NCI-H128 (cell line): ENCODE data around the gene YIPF4.
A peak's percentile ranks its signal among the peaks of the same experiment; 100 is the strongest.
"Not testable (repeated sequence)": the region's sequence is repeated elsewhere in the genome, so short reads cannot be mapped to it uniquely, and the experiment has no call there.

Experiments used
- DNase-seq: peaks from one replicate; lab custom pipeline; 2025; ENCODE audit not compliant: unreplicated experiment; lab: John Stamatoyannopoulos, UW

The YIPF4 gene

DNA sequence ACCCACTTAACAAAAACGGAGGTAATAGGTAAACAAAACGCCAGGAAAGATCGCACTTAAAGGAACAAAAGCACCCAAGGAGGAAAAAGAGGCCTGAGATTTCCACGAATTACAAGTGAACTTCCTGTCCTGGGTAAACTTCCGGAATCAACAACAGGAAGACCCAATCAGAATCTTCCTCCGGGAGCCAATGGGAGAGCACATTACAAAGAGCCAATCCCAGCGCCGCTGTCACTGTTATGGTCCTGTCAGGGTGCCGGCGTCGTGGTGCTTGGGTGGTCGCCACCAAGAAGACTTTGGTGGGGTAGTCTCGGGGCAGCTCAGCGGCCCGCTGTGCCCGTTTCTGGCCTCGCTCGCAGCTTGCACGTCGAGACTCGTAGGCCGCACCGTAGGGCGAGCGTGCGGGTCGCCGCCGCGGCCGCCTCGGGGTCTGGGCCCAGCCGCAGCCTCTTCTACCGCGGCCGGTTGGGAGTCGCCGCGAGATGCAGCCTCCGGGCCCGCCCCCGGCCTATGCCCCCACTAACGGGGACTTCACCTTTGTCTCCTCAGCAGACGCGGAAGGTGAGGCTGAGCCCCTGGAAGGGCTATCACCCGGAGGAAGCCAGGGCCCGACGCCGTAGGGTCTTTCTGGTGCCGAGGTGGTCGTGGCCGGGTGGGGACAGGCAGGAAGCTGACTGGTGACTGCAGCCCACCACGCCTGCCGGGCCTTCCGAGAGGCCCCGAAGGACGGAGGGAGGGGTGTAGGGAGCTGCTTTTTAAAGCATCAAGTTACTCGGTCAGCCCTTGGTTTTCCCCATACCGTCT is at the start of gene YIPF4:
Gene YIPF4, plus strand, starts transcription at position 231 of the 804 bp plus-strand sequence. Its CDS starts 252 bp downstream, at position 483.
- peak; percentile 79 for DNase-seq

DNA sequence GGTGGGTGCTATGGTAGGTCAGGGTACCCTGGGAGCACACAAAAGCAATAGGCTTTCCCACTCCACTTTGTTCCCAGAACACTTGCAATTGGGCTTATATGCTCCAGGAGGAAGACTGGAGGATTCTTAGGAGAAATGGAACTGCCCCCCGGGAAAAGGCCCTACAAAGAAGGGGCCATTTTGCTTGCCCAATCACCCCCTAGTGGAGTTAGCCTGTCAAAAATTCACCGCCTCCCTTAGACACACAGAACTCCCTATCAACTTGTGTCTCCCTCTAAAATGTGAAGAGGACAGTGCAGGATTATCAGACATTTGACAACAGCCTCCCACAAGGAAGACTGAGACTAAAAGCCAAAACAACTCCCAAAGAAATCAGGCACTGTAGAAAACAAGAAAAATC is 49.5 kb upstream of the YIPF4 start:
- DNase-seq = no peak

DNA sequence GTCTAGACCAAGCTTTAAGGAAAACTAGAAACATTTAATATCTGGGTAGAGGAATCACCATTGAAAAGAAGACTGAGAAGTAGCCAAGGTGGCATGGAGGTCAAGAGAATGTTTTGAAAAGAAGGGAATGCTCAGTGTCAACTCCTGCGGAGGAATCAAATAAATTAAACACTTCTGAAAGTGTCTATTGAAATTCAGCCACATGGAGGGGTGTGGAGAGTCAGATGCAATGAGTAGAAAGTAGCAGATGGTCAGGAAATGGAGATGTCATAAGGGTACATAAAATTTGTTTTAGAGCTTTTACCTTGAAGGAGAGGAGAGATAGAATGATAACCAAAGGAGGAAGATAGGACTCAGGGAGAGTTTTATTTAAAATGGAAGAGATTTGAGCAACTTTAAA is 48.1 kb upstream of the YIPF4 start:
- DNase-seq = no peak

DNA sequence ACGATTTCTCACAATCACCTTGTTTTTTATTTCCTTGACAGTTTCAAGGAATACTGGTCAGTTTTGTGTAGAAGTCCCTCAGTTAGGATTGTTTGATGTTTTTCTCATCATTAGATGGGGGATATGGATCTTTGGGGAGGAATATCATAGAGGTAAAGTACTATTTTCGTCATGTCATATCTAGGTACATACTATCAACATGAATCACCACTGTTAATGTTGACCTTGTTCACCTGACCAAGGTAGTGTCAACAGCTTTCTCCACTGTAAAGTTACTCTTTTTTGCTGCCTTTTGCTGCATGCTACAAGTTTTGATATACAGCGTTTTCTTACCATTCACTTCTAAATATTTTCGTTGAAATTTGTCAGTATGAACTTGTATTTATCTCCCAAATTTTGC is 45.7 kb upstream of the YIPF4 start:
- DNase-seq = no peak

DNA sequence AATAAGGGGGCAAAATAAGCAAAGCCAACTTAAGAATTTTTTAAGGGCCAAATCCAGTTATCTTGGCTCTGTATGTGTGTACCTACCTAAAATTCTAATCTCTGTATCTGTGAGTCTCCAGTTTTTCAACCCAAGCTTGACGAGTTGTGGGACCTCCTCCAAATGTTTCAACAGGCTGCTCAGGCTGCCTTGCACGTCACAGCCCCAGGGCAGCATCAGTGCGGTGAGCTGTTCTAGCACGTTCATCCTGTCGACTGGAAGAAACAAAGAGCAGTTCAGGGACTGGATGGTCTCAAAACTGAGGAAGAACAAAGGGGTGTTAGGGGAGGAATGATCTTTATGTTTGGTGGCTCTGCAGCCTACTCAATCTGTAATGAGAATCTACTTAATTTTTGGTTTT is 42.4 kb upstream of the YIPF4 start:
- no peak for DNase-seq

DNA sequence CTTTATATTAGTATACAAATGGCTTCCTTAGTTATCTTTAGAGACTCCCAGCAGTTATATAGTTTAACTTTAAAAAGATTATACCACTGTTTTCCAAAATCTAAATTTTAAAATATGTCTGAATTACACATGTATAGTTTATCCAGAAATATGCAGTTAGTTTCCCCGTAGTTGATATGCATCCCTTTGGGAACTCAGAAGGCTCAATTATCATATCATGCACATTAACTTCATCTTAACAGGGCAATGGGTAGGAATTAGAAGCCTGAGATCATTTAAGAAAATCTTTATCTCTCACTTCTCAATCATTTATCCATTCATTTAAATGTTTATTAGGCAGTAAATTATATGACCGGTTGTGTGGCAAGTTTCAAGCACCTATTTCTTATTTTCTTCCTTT is 40.2 kb upstream of the YIPF4 start:
- DNase-seq = no peak

DNA sequence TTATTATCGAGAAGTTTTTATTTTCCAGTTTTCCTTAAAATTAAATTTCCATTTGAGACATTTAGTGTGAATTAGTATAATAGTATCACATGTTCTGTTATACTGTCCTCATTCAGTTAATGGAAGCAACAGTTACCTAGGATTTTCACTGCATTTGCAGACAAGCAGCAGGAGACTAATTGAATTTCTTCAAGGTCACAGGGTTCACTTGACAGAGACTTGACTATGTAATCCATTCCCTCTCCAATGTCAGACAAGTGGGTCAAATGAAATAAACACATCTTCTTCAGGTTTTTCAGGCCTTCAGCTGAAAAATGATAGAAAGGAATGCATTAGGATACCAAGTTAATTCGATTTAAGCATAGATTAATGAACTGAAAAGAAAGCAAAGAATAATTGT is 39.7 kb upstream of the YIPF4 start:
- DNase-seq = no peak

DNA sequence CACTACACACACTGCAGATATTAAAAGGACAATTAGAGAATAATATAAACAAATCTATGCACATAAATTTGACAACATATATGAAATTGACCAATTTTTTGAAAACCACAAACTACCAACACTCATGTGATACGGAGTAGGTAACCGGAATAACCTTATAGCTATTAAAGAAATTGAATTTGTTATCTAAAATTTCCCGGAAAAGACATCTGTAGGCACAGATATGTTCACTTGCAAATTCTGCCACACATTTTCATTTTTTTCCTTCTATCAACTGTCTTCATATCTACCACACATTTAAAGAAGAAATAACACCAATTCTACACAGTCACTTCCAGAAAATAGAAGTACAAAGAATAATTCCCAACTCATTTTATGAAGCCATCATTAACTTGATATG is 35.4 kb upstream of the YIPF4 start:
- DNase-seq = no peak

DNA sequence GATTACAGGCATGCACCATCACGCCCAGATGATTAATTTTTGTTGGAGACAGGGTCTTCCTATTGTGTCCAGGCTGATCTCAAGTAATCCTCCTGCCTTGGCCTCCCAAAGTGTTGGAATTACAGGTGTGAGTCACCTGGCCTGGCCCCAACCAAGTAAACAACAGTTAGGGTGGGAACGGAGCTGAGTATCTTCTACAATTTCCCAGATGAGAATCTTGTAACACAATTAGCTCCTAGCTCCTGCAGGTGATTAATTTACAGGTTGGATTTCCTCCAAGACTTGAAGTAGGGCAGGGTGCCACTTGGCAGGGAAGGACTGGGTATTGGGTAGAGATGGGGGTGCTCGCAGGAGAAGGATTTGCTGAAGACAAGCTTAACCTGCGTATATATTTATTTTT is 30.8 kb upstream of the YIPF4 start:
- DNase-seq = no peak

DNA sequence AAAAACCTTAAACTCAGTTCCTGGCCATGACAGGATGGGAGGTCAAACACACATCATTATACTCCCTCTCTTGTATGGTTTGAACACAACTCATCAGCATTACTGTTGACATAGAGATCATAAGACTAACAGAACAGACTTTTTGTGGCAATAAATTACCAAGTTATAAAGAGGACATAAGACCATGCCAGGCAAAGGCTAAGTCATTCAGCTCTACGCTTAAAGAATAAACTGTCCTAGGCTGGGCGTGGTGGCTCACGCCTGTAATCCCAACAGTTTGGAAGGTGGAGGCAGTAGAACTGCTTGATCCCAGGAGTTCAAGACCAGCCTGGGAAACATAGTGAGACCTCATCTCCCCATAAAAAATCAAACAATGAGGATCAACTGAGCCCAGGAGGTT is 29.4 kb upstream of the YIPF4 start:
- no peak for DNase-seq

DNA sequence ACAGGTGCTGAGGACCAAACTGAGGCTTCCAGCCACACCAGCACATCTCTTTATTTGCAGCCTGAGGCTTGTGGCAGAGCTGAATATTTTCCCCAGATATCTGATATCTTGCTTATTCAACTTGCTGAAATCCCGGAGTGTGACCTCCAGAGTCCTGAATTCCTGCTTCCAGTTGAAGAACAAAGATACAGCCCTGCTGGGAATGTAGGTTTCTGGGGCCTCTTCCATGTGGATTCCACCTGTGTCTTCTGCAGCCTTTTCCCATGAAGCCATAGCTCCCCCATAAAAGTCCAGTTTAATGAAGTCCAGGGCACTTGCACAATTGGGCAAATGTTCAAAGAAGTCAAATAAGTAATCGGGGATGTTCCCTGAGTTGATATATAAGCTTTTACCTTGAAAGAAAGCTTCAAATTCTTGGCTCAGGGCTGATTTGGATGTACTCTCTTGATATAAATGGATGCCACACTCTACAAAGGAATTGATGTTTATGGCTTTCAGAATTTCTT is 27.9 kb upstream of the YIPF4 start:
- no peak for DNase-seq

DNA sequence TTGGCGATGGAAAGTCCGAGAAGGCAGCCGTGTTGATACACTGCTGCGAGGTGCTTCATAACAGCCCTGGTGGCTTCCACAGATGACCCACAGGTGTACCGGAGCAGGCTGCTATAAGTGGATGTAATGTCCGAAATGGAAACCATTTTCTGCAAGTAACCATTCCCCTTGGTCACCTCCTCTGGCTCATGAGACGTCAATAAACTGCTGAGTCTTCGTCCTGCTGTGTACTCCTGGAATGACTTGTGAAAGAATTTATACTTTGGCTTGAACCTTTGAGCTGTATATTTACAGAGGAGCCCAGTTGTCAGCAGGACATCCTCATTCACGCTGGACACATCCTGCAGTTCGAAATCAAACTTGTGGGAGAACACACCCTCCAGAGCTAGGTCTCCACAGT is 27.4 kb upstream of the YIPF4 start:
- no peak for DNase-seq

DNA sequence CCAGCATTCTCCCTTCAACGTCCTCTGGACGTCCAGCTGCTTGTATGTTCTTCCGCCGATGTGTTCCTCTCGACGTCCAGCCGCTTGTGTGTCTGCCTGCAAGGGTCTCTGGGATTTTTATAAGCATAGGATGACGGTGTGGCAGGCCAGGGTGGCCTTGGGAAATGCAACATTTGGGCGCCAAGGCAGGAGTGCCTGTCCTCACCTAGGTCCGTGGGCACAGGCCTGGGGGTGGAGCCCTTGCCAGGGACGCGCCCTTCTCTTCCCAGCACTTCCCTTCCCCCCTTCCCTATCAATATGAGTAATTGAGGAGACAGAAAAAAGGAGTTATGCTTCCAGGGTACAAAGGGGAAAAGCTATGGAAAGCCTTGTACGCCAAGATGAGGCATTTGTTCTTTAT is 19.5 kb upstream of the YIPF4 start:
- DNase-seq = no peak

DNA sequence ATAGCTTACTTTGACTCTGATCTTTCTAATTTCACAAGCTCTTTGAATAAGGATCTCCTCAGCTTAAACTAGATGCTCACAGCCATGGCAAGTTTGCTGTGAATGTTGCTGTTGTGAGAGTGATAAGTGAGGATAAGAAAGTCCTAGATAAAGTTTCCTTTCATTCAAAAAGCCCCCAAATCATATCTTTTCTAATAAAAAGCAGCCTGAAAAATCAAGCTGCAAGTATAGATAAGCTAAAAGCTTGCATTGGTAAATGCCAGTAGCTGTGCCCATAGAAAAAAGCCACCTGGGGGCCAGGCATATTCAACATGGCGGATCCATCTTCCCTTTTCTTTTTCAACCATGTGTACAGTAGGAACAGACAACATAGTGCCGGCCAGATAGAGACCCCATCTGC is 17.3 kb upstream of the YIPF4 start:
- no peak for DNase-seq

DNA sequence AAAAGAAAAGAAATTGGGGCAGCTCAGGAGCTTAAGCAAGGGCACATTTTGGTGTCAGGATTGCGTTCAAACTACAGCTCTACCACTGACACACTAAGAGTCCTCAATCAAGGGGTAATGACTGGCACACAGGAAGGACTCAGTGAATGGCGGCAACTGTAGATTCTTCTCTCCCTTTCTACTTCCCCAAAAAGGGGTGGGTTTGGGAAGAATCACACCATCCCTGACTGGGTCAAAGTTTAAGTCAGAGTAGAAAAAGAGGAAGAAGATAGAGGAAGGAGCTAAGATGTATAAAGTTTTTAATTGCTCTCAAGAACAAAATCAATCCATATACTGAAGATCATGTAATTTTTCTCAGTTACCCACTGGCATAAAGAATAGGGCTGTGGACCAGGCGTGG is 15.6 kb upstream of the YIPF4 start:
- DNase-seq = no peak

DNA sequence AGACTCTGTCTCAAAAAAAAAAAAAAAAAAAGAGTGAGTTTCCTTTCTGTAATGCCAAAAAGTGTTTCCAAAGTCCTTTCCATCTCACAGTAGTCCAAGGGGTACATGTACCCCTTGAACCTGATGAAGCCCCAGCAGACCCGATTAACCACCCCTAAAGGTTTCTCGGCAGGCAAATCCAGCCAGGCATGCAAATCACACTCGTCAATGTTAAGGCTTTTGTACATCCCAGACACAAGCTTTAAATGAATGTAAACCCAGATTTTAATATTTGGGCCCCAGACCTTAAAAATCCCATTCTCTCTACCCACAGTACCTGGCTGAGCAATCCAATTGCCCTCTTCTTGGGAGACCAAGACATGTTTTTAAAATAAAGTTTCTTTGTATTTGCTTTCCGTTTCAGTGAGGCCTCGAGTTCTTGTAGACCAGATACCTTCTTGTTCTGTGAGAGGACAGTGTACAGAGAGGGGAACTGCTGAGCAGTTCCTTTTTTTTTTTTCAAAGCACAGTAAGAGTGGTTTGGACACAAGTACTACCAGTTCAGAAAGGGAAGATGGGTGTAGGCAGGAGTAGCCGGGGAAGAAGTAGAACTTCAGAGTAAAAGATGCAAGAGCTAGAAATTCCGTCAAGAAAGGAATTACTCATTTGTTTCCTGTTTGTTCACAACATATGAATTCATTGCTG is 13.1 kb upstream of the YIPF4 start, which contains the start of gene NLRC4:
Gene NLRC4, minus strand, starts transcription at position 465 of the 684 bp plus-strand sequence. CDS start 8,111 bp downstream, outside the sequence.
- DNase-seq = no peak

DNA sequence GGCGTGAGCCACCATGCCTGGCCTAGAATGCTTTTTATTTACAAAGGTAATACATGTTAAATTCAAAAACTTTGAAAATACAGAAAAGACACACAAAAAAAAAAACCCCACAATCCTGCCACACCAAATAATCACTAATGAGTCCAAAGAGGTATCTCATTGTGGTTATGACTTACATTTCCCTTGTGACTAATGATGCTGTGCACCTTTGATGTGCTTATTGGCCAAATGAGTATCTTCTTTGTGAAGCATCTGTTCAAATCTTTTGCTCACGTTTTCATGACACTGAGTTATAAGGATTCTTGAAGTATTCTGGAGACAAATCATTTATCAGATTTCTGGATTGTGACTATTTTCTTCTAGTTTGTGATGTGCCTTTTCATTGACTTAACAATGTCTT is 6.6 kb upstream of the YIPF4 start:
- DNase-seq = no peak

DNA sequence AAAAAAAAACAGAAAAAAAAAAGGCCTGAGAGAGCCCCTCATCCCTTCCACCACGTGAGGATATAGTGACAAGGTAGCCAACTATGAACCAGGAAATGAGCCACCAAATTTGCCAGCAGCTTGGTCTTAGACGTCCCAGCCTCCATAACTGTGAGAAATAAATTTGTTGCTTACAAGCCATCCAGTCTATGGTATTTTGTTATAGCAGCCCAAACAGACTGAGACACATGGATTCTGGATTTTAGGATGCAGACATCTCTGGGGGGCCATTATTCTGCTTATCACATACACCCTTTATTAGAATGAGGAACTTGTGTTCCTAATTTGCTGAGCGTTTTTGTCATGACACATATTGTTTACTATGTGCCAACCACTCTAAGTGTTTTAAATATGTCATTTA is 5.4 kb upstream of the YIPF4 start:
- DNase-seq = no peak

DNA sequence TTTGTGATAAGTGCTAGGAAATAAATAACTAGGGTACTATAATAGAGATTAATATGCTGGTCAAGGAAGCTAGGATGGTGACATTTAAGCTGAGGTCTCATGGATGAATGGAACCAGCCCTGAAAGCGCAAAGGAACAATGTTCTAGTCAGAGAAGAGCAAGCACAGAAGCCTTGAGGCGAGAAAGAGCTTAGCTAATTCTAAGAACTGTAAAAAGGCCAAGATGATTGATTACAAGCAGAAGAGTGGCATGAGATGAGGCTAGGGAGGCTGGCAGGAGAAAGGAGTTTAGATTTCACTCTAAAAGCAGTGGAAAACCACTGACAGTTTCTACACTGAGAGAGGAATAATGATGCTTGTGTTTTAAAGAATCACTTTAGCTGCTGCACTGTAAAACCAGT is 3.4 kb upstream of the YIPF4 start:
- DNase-seq = no peak

DNA sequence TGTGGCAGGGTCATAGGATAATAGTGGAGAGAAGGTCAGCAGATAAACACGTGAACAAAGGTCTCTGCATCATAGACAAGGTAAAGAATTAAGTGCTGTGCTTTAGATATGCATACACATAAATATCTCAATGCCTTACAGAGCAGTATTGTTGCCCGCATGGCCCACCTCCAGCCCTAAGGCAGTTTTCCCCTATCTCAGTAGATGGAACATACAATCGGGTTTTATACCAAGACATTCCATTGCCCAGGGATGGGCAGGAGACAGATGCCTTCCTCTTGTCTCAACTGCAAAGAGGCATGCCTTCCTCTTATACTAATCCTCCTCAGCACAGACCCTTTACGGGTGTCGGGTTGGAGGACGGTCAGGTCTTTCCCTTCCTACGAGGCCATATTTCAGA is 1.9 kb upstream of the YIPF4 start:
- DNase-seq = not testable (repeated sequence)

DNA sequence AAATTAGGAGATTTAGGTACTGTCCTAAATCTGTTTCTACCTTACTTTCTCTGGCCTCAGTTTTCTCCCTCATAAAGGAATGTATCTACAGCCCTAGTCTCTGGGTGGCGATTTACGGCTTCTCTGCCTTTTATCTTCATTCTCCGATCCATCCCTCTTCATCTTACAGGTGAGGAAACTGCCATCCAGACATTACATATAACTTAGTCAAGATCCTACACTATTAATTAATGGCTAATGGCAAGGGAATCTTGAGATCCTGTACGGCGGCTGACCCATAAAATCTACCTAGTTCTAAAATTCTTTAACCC is 386 bp upstream of the YIPF4 start:
- no peak for DNase-seq

DNA sequence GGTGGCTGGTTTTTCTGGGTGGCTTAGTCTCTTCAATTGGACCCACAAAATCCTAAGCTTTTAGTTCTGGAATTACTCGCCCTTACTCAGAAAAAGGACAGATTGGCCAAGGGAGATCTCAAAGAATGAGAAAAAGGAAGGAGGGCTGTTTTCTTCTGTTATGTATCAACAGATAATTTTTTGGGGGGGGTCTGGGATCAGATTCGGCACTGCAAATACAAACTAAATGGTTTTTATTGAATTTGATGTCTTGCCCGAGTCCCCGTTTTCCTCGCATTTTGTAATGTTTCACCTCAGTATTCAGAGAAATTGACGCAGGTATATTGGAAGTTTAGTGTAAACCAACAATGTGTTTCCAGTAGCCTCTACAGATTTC is 762 bp downstream of the YIPF4 start:
- no peak for DNase-seq

DNA sequence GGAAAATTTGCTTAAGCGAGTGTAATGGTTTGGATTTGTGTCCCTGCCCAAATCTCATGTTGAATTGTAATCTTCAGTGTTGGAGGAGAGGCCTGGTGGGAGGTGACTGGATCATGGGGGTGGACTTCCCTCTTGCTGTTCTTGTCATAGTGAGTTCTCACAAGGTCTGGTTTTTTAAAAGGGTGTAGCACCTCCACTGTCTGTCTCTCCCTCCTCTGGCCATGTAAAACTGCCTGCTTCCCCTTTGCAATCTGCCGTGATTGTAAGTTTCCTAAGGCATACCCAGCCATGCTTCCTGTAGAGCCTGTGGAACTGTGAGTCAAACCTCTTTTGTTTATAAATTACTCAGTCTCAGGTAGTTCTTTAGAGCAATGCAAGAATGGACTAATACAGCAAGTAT is 6.6 kb downstream of the YIPF4 start:
- no peak for DNase-seq
